ENCODE measurements around the gene RPS6KB2. TPM values are rescaled to one million over a fixed set of nuclear protein-coding genes. Genes with fewer than 3 reads are reported as not detected.

RPS6KB2 gene
- total and polyA plus RNA-seq, 9 of the 15 experiments (the other 6 are each of a cell fraction or from before 2014, with no cell fraction given), result 0.42 to 122 (median 82.6) TPM

DNA sequence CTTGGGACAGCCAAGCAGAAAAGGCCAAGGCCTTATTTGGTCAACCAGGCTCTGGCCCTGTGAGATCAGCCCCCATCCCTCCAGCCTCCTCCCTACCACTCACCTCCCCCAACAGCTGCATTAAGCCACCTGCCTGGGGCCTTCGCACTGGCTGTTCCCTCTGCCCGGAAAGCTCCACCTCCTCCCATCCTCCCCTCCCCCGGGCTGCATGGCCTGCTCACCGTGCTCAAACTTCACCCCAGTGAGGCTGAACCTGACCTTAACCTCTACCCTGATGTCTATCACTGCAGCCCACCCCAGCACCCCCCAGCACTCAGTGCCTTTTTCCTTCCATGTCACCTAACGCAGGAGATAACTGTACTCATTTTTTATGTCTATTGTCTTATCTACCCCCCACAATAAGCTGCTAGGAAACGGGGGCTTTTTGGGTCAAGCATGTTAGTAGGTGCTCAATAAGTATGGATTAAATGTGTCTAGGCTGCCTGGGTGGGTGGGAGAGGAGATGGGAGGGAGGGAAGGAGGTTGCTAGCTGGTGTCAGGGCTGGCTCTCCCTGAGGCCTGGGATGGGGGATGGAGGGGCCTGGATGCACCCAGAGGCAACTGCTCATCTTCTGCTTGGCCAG, 8.3 kb downstream of the RPS6KB2 start (continued):
- TF ChIP-seq ZNF263 (CRISPR knock-in tag; IDR thresholded peaks at IDR 0.05; ENCODE audit: borderline replicate concordance), result peak; percentile 93
- TF ChIP-seq MYC (IDR thresholded peaks at IDR 0.05; ENCODE audit: low read depth, low read length), result peak; percentile 76
- TF ChIP-seq MYC (CRISPR knock-in tag; IDR thresholded peaks at IDR 0.05; ENCODE audit: borderline replicate concordance, low read depth), result no peak
- TF ChIP-seq, protein P1, sequence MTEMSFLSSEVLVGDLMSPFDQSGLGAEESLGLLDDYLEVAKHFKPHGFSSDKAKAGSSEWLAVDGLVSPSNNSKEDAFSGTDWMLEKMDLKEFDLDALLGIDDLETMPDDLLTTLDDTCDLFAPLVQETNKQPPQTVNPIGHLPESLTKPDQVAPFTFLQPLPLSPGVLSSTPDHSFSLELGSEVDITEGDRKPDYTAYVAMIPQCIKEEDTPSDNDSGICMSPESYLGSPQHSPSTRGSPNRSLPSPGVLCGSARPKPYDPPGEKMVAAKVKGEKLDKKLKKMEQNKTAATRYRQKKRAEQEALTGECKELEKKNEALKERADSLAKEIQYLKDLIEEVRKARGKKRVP (CRISPR knock-in tag; IDR thresholded peaks at IDR 0.05), result 0 out of 2 replicates have a peak, but pooled peaks have one; percentile 9
- TF ChIP-seq, protein P2, sequence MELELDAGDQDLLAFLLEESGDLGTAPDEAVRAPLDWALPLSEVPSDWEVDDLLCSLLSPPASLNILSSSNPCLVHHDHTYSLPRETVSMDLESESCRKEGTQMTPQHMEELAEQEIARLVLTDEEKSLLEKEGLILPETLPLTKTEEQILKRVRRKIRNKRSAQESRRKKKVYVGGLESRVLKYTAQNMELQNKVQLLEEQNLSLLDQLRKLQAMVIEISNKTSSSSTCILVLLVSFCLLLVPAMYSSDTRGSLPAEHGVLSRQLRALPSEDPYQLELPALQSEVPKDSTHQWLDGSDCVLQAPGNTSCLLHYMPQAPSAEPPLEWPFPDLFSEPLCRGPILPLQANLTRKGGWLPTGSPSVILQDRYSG (tag; conservative IDR thresholded peaks at IDR 0.05; ENCODE audit: low read depth), result no peak
- TF ChIP-seq BCOR (IDR thresholded peaks at IDR 0.05), result 0 out of 2 replicates have a peak, but pooled peaks have one; percentile 22
- peak; percentile 69; the same call in 1 of the 2 replicates for TF ChIP-seq ZEB2 (IDR thresholded peaks at IDR 0.05)

Data from K562 (cell line).